HEK293 (cell line): Measurements from ENCODE around the gene ZSCAN22.

Experiments
- CTCF ChIP-seq: fragments of 450-650 bp; formaldehyde crosslinking; IDR thresholded peaks from 2 replicates; pipeline ENCODE4 v1.5.1; 2016; ENCODE audit warnings: missing biosample characterization, missing genetic modification characterization
- KLF16 ChIP-seq: fragments of 450-650 bp; formaldehyde crosslinking; IDR thresholded peaks from 2 replicates; pipeline ENCODE4 v1.5.1; 2017; ENCODE audit warnings: missing biosample characterization, missing genetic modification characterization
- TCF7L2 ChIP-seq: IDR thresholded peaks from 2 replicates; pipeline ENCODE4 v1.6.1; 2011; ENCODE audit warnings: low read depth, mild to moderate bottlenecking, inconsistent platforms, low read length, moderate library complexity, borderline replicate concordance
- ZNF274 ChIP-seq, 2 experiments: fragments of 200-500 bp in 1 of 2; fragments of 450-650 bp in 1 of 2; sonication (Bioruptor generic) in 1 of 2; formaldehyde crosslinking in 1 of 2; IDR thresholded peaks; 2 replicates each; pipeline versions ENCODE4 v1.5.1 to v1.6.1; 2014 to 2016; ENCODE audit warnings: borderline replicate concordance in 1 of 2, inconsistent platforms in 1 of 2, low read length in 1 of 2, missing biosample characterization in 1 of 2, missing genetic modification characterization in 1 of 2
- ZSCAN16 ChIP-seq: fragments of 450-650 bp; formaldehyde crosslinking; IDR thresholded peaks from 2 replicates; pipeline ENCODE4 v1.5.1; 2016; ENCODE audit warnings: missing biosample characterization, missing genetic modification characterization

- no peak for TF ChIP-seq ZNF274 (IDR thresholded peaks at IDR 0.05; ENCODE audit: low read length)
- TF ChIP-seq ZNF274 (tag by site-specific recombination; IDR thresholded peaks at IDR 0.05; ENCODE audit: borderline replicate concordance) = no peak
- no peak for TF ChIP-seq TCF7L2
- no peak for TF ChIP-seq ZSCAN16
- TF ChIP-seq CTCF (tag by site-specific recombination) = no peak
- TF ChIP-seq KLF16 (tag by site-specific recombination) = no peak
Measured at GRCh38 chr19:58355215-58355796, 28.5 kb downstream of the ZSCAN22 start.
